HepG2 (cell line): Measurements from ENCODE around the gene CNOT6. TPM values are rescaled to one million over a fixed set of nuclear protein-coding genes. Genes with fewer than 3 reads are reported as not detected.
A peak's percentile ranks its signal among the peaks of the same experiment; 100 is the strongest.

Experiments
- ATAC-seq: fragments of 200-7000 bp; cut with Tn5 transposase; 3 replicates; pipeline ENCODE4 v1.9.1; 2020; ENCODE audit warnings: mild to moderate bottlenecking, moderate library complexity
- BruUV-seq: library from RNA; stranded (reverse); fragments of 400-500 nt; replicated peaks from 2 replicates; lab custom pipeline; 2021; lab: Mats Ljungman, UMichigan
- CTCF ChIA-PET: fragments of 300-600 bp; formaldehyde crosslinking; extraction: SDS; loops from one replicate; lab custom pipeline; 2021; ENCODE audit warnings: low total read pairs, inconsistent platforms, low intra/inter-chr PET ratio; lab: Yijun Ruan, JAX
- POLR2A ChIA-PET: fragments of 350-600 bp; sonication (Branson Sonifier 250); formaldehyde crosslinking; loops from one replicate; lab custom pipeline; 2020; ENCODE audit warnings: antibody characterized with exemption, inconsistent platforms; lab: Yijun Ruan, JAX
- DNase-seq: peaks from one replicate; pipeline ENCODE4 v3.0.0-alpha.2; 2015; ENCODE audit warnings: low spot score
- FAIRE-seq: peaks from 3 replicates; lab custom pipeline; 2011; peaks lifted over from hg19 to GRCh38; lab: Jason Lieb, UNC
- H2AFZ ChIP-seq: one replicate; pipeline ENCODE4 v1.6.1; 2011; ENCODE audit warnings: low read length, inconsistent platforms
- H3K27ac ChIP-seq: fragments of 300-600 bp; 3 replicates; pipeline ENCODE4 v1.8.0; 2011; ENCODE audit warnings: mixed run types, mild to moderate bottlenecking, mixed read lengths, low read length, inconsistent platforms; ENCODE audit not compliant: insufficient read depth; ENCODE audit errors: extremely low read length
- H3K27me3 ChIP-seq, 2 experiments: fragments of 200-600 bp in 1 of 2; 2 replicates in 1 of 2; 3 replicates in 1 of 2; pipeline versions ENCODE4 v1.6.0 to v1.8.0; 2011; ENCODE audit warnings: low read length in 2 of 2, mild to moderate bottlenecking in 2 of 2, moderate library complexity in 2 of 2, inconsistent platforms in 1 of 2; ENCODE audit not compliant: insufficient read depth in 2 of 2, control insufficient read depth in 1 of 2
- H3K36me3 ChIP-seq, 2 experiments: fragments of 200-600 bp in 1 of 2; replicated peaks in 1 of 2; 2 replicates in 1 of 2; 3 replicates in 1 of 2; pipeline versions ENCODE4 v1.5.1 to v1.8.0; 2011; ENCODE audit warnings: low read length in 2 of 2, inconsistent platforms in 1 of 2; ENCODE audit not compliant: insufficient read depth in 2 of 2, control insufficient read depth in 1 of 2
- H3K4me1 ChIP-seq: 2 replicates; pipeline ENCODE4 v1.5.1; 2012; ENCODE audit warnings: low read length, inconsistent platforms; ENCODE audit not compliant: insufficient read depth
- H3K4me2 ChIP-seq: 2 replicates; pipeline ENCODE4 v1.6.0; 2011; ENCODE audit warnings: low read depth, low read length, inconsistent platforms
- H3K4me3 ChIP-seq, 3 experiments: fragments of 200-600 bp in 1 of 3; sonication (generic), shearing (Covaris generic) in 1 of 3; replicated peaks in 1 of 3; 2 replicates each; pipeline ENCODE4 v1.5.1; 2011 to 2016; ENCODE audit warnings: low read length in 3 of 3, inconsistent platforms in 2 of 3, low read depth in 2 of 3, mild to moderate bottlenecking in 2 of 3, control low read depth in 1 of 3, mixed read lengths in 1 of 3; ENCODE audit not compliant: insufficient read depth in 1 of 3
- H3K79me2 ChIP-seq: one replicate; pipeline ENCODE4 v1.6.1; 2011; ENCODE audit warnings: low read length, inconsistent platforms; ENCODE audit not compliant: insufficient read depth
- H3K9ac ChIP-seq: 2 replicates; pipeline ENCODE4 v1.6.0; 2011; ENCODE audit warnings: mild to moderate bottlenecking, low read depth, low read length, inconsistent platforms; ENCODE audit not compliant: insufficient read depth
- H3K9me3 ChIP-seq: 2 replicates; pipeline ENCODE4 v1.5.1; 2012; ENCODE audit warnings: mild to moderate bottlenecking, low read length
- H4K20me1 ChIP-seq: 2 replicates; pipeline ENCODE4 v1.6.0; 2011; ENCODE audit warnings: inconsistent platforms, mild to moderate bottlenecking, low read length, moderate library complexity; ENCODE audit not compliant: insufficient read depth
- LCORL ChIP-seq, 2 experiments: fragments of 450-650 bp in 1 of 2; sonication (generic) in 1 of 2; formaldehyde crosslinking in 1 of 2; IDR thresholded peaks; 2 replicates each; pipeline versions ENCODE4 v1.5.0 to v1.6.1; 2017 to 2020; ENCODE audit warnings: antibody characterized with exemption in 1 of 2, missing genetic modification reagents in 1 of 2
- STAG1 ChIP-seq: sonication (generic); formaldehyde crosslinking; IDR thresholded peaks from 2 replicates; pipeline ENCODE4 v1.4.0; 2020; ENCODE audit warnings: missing genetic modification reagents
- ZNF546 ChIP-seq: sonication (generic); formaldehyde crosslinking; conservative IDR thresholded peaks from 2 replicates; pipeline ENCODE4 v1.8.1; 2023; ENCODE audit warnings: mild to moderate bottlenecking, missing genetic modification reagents
- WGBS: methylation state at CpG from one replicate; pipeline ENCODE4 v1.1.6; 2017; ENCODE audit warnings: low lambda C conversion rate; 5-methylcytosine and 5-hydroxymethylcytosine counted together
- in situ Hi-C: cut with HindIII; loops from 2 replicates; pipeline ENCODE4 v1.10.0; 2017; ENCODE audit warnings: low pct_unique_long_range_greater_than_20kb; ENCODE audit not compliant: extremely low pct_ligation_motif_present
- intact Hi-C: fragments of 100-400 bp; cut with micrococcal nuclease; formaldehyde crosslinking; loops from one replicate; pipeline ENCODE4 v1.10.0; 2022; ENCODE audit not compliant: unreplicated experiment
- polyA plus RNA-seq, 8 experiments: library from polyadenylated mRNA; depleted of rRNA in 3 of 8; stranded (reverse) in 7 of 8; unstranded in 1 of 8; fragments of >200 nt; fragmentation: Illumina TruSeq in 4 of 8; extraction: Trizol in 4 of 8; gene quantifications; 2 replicates each; pipeline versions ENCODE4 v1.2.1 to v1.2.3, GENCODE V29; 2011 to 2016; ENCODE audit warnings: low read depth in 4 of 8, missing spikeins in 1 of 8, mixed read lengths in 1 of 8; ENCODE audit not compliant: insufficient read depth in 1 of 8
- total RNA-seq, 5 experiments: library from RNA; depleted of rRNA; stranded (reverse); fragments of >200 nt; fragmentation: Illumina TruSeq; extraction: Trizol; gene quantifications; 2 replicates each; pipeline ENCODE4 v1.2.3, GENCODE V29; 2016; ENCODE audit warnings: low read depth in 1 of 5
- TF ChIP-seq, protein P1 (sequence below): sonication (generic); formaldehyde crosslinking; IDR thresholded peaks from 2 replicates; pipeline ENCODE4 v1.5.0; 2020; ENCODE audit warnings: mild to moderate bottlenecking, missing genetic modification reagents, moderate library complexity

Gene CNOT6
- total and polyA plus RNA-seq, 2 of the 13 experiments (the other 11 are each of a cell fraction or from before 2014, with no cell fraction given): 8.8 to 9.1 TPM

DNA sequence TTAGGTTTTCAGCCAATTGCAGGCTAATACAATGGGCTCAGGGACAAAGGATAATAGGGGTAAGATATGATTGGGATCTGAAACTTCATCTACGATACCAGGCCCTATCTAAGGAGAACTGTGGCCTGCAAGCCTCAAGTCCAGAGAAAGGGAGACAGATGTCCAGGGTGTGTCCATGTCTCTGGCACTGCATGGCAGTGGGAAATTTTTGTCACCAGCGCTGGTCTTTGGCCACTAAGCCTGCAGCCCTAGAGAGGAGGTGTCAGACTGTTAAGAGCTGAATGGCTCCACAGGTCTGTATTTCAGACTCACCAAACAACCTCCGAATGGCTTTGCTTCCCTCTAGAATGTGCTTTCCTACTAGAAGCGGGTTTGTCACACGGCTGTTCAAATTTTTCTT is 6.6 kb upstream of the CNOT6 start:
- Histone ChIP-seq H3K9me3 (no peaks in the 10 kb centered on the region), H4K20me1 (no peaks in the 10 kb centered on the region), H3K27ac (no peak overlapping the region), H3K4me2 (no peak overlapping the region), H3K4me3 (no peak overlapping the region), H3K27me3 (no peaks in the 10 kb centered on the region), H3K4me1 (peaks cover 7% of the 10 kb centered on the region; the same call in 1 of the 2 replicates), H3K36me3 (no peaks in the 10 kb centered on the region), H3K79me2 (no peaks in the 10 kb centered on the region), H3K9ac (no peak overlapping the region), H2AFZ (no peak overlapping the region)
- ATAC-seq (no peak), FAIRE-seq (no peak), DNase-seq (no peak)
- WGBS: 59% methylated on average over 5 of the region's 5 CpGs
- in situ Hi-C loops (no loop called here), intact Hi-C loops (no loop called here)
- TF ChIP-seq ZNF546 (CRISPR knock-in tag): no peak
- ChIA-PET CTCF (no interaction called here), POLR2A (no interaction called here)
- BruUV-seq: no TSS peak

DNA sequence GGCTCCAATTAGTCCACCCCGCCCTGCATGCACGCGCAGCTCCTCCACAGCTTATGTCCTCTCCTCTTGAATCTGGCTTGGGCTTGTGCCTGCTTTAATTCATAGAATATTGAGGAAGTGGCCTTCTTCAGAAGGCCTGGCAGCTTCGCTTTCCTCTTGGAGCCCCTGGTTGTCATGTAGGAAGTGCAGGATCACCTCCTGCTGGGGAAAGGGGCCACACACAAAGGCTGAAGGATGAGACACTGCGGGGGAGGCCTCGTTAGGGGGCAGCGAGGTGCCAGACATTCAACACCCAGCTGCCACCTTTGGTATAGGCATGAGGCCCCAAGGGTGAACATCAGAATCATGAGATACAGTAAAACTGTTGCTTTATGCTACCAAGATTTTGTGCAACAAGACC is 2.7 kb upstream of the CNOT6 start:
- H3K9me3 ChIP-seq: no peaks in the 10 kb centered on the region
- intact Hi-C loops (no loop called here), in situ Hi-C loops (no loop called here)
- H3K4me3 ChIP-seq: no peak overlapping the region
- no peak overlapping the region for H3K9ac ChIP-seq
- H2AFZ ChIP-seq: no peak overlapping the region
- BruUV-seq: no TSS peak
- no peaks in the 10 kb centered on the region; a peak in 1 of 5 replicates for H3K27me3 ChIP-seq
- no peak for ATAC-seq
- H3K4me2 ChIP-seq: no peak overlapping the region
- TF ChIP-seq LCORL (IDR thresholded peaks at IDR 0.05) (no peak), LCORL (CRISPR knock-in tag; IDR thresholded peaks at IDR 0.05) (no peak), STAG1 (CRISPR knock-in tag) (peak; percentile 26; the same call in 1 of the 2 replicates)
- TF ChIP-seq, protein P1, sequence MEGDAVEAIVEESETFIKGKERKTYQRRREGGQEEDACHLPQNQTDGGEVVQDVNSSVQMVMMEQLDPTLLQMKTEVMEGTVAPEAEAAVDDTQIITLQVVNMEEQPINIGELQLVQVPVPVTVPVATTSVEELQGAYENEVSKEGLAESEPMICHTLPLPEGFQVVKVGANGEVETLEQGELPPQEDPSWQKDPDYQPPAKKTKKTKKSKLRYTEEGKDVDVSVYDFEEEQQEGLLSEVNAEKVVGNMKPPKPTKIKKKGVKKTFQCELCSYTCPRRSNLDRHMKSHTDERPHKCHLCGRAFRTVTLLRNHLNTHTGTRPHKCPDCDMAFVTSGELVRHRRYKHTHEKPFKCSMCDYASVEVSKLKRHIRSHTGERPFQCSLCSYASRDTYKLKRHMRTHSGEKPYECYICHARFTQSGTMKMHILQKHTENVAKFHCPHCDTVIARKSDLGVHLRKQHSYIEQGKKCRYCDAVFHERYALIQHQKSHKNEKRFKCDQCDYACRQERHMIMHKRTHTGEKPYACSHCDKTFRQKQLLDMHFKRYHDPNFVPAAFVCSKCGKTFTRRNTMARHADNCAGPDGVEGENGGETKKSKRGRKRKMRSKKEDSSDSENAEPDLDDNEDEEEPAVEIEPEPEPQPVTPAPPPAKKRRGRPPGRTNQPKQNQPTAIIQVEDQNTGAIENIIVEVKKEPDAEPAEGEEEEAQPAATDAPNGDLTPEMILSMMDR: peak; percentile 40
- peaks cover 19% of the 10 kb centered on the region for H3K79me2 ChIP-seq
- DNase-seq: no peak
- peaks cover 1 to 5% of the 10 kb centered on the region in 2 experiments; a peak in 1 of 5 replicates for H3K36me3 ChIP-seq
- H3K4me1 ChIP-seq: peaks cover 24% of the 10 kb centered on the region
- peaks cover 13% of the 10 kb centered on the region for H4K20me1 ChIP-seq
- no peak for FAIRE-seq
- 64% methylated on average over 7 of the region's 7 CpGs for WGBS
- ChIA-PET CTCF (no interaction called here), POLR2A (no interaction called here)
- H3K27ac ChIP-seq: no peak overlapping the region
